SK-N-MC (cell line): ENCODE results near the gene TNFSF9.

Experiments
- EZH2 ChIP-seq: fragments of 200-600 bp; sonication (generic); IDR thresholded peaks from one replicate; pipeline ENCODE4 v1.6.1; 2017; ENCODE audit warnings: antibody characterized with exemption
- POLR2AphosphoS5 ChIP-seq: IDR thresholded peaks from 2 replicates; pipeline ENCODE4 v1.6.1; 2012; ENCODE audit warnings: mild to moderate bottlenecking, low read depth, low read length, borderline replicate concordance

GRCh38 chr19:6531163-6531955, 533 bp downstream of the TNFSF9 start:
- TF ChIP-seq POLR2AphosphoS5 (no peak), EZH2 (no peak)
